ENCODE results near the gene OSTM1.
A peak's percentile ranks its signal among the peaks of the same experiment; 100 is the strongest.

The OSTM1 gene

DNA sequence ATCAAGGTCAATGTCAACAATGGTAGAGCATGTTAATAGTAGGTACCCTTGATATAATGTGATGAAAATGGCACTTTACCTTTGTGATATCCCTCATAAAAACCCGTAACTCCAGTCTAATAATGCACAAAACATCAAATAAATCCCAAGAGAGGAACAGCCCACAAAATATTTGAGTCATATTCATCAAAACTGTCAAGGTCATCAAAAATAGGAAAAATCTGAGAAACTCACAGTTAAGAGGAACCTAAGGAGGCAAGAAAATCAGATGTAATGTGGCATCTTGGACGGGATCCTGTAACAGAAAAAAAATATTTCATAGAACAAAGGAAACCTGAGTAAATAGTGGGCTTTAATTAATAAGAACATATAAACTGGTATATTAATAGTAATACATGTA, 25.5 kb upstream of the OSTM1 start:
- no peak for DNase-seq

DNA sequence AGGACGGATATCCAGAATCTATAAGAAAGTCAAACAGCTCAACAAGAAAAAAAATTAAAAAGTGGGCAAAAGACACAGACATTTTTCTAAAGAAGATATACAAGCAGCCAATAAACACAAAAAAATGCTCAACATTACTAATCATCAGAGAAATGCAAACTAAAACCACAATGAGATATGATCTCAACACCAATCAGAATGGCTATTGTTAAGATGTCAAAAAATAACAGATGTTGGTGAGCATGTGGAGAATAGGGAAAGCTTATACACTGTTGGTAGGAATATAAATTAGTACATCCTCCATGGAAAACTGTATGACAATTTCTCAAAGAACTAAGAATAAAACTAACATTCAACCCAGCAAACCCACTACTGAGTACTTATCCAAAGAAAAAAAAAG, 23.3 kb upstream of the OSTM1 start:
- DNase-seq = no peak

GRCh38 chr6:108093781-108094300, 19.3 kb upstream of the OSTM1 start:
- no peak for DNase-seq

DNA sequence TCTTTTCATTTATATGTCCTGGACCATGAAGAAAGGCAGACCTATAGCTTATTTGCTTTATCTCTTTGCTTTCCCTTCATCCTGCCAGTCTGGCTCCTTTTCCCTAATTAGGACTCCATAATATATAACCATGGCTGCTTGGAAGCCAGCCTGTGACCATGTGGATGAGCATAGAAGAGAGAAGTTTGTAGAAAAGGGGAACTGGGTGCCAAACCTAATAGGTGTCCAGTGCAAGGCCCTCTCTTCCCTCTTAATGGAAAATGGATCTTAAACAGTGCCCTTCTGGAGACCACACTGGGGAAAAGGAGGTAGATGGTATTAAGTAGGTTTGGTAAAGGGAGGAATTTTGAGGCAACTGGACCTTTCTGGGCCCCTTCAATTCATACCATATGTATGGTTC, 16.7 kb upstream of the OSTM1 start:
- peak; percentile 6 for DNase-seq

DNA sequence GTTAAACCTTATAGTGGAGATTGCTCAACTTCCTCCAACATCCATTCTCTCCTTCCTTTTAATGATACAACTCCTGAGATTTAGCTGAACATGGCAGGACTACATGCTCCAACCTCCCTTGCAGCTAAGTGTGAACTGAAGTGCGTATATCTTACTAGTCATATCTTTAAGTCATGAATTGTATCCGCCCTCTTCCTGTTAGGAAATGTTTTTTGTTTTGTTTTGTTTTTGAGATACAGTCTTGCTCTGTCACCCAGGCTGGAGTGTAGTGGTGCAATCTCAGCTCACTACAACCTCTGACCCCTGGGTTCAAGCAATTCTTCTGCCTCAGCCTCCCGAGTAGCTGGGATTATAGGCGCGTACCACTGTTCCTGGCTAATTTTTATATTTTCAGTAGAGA, 8.8 kb upstream of the OSTM1 start:
- peak; percentile 14 for DNase-seq

- no peak for DNase-seq
Observed at GRCh38 chr6:108082539-108082938, 8.0 kb upstream of the OSTM1 start.

DNA sequence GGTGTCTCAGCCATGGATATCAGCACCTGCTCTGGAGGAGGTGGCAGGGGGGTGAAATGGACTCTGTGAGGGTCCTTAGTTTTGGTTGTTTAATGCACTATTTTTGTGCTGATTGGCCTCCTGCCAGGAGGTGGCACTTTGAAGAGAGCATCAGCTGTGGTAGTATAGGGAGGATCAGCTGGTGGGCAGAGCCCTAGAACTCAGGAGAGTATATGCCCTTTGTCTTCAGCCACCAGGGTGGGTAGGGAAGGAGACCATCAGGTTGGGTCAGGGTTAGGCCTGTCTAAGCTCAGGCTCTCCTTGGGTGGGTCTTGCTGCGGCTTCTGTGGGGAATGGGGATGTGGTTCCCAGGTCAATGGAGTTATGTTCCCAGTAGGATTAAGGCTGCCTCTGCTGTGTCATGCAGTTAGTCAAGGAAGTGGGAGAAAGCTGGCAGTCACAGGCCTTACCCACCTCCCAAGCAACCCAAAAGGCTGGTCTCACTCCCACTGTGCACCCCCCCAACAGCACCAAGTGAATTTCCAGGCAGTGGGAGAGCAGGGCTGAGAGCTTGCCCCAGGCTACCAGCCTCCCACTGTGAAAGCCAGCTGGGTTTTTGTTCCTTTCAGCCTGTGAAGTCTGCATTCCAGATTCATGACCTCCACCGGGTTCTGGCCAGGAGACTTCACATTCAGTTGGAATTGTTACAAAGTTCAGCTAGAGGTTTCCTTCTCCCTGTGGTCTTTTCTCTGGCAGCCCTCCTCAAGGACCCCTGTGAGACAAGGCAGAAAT, 5.7 kb upstream of the OSTM1 start:
- no peak for DNase-seq

GRCh38 chr6:108078191-108078590, 3.6 kb upstream of the OSTM1 start:
- DNase-seq = no peak

DNA sequence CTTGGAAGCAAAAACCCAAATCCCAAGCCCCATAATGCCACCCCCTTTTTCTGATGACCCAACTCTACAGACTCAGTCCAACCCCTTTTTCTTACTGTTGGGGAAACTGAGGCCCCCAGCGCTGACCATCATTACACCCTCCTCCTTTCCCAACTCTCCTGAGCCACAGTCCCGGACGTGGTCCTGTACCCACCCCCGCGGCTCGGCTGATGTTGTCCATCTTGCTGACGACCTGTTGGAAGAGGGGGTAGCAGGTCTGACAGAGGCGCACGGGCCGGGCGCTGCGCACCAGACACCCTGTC, 533 bp downstream of the OSTM1 start:
- DNase-seq = no peak

DNA sequence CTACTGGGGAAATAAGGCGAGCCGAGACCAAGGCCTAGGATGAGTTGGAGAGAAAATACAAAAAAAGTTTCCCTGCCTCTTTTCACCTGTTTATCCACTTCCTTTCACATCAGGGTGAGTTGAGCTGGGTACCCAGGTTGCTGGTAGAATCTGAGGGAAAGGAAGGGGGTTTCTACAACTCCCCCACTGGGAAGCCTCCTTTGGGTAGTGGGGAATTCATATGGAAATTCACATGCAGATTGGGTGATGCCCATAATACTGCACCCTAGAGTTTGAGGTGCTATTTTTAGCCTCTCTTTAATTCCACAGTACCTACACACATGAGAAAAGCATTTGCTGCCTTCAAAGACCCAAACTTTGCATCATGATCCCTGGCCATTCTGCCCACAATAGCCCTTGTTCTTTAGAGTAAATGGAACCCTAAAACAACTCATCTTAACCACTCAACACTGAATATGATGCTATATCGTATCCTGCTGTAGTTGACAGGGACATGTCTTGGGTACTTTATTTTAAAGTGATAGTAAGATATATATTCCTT, 2.7 kb downstream of the OSTM1 start:
- no peak for DNase-seq

DNA sequence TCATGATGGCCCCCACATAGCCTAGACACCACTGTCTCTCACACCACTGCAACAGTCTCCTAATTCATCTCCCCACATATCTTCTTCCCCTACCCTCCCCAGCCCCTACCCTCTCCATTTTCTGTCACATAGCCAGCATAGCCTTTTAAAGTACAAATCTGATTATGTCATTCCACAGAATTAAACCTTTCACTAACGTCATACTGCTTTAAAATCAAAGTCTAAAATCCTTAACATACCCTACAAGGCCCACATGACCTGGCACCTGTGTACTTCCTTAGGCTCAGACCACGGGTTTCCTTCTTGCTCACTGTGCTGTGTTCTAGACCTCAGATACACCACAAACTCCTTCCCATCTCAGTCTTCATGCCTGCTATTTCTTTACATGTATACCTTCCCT, 5.9 kb downstream of the OSTM1 start:
- DNase-seq = no peak

GRCh38 chr6:108068182-108068581, 6.4 kb downstream of the OSTM1 start:
- DNase-seq = no peak

GRCh38 chr6:108052706-108053105, 21.8 kb downstream of the OSTM1 start:
- peak; percentile 53 for DNase-seq

- DNase-seq = peak; percentile 10
Observed at GRCh38 chr6:108051481-108051880, 23.1 kb downstream of the OSTM1 start.

DNA sequence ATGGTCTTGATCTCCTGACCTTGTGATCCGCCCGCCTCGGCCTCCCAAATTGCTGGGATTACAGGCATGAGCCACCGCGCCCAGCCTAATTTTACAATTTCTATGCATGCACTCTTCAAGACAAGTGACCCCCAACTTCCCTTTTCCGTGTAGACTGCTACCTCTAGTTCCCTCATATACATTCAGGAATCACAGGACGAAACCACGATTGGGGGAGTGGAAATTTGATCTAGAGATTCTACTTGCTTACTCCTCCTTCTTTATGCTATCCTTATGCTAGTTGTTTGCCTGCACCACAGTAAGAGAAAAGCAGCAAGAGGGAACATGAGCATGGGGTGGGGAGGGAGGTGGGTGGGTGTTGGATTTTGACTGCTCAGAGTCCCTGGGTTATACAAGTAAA, 34.9 kb downstream of the OSTM1 start:
- DNase-seq = peak; percentile 23

DNA sequence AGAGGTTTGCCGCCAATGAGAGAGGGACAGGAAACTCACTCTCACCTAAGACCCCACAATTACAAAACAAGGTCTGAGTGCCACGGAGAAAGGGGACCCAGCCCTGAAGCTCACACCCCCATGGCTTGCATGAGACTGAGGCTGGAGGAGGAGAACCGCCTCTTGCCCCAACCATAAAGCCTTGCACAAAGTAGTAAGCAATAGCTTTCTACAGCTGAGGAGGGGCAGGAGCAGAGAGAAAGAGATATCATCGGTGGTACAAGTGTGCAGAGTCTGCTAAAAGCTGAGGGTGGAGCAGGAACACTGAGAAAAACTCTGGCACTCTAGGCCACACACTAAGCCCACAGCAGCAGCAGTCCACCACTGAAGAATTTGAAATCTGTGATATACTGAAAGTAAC, 37.7 kb downstream of the OSTM1 start:
- no peak for DNase-seq

DNA sequence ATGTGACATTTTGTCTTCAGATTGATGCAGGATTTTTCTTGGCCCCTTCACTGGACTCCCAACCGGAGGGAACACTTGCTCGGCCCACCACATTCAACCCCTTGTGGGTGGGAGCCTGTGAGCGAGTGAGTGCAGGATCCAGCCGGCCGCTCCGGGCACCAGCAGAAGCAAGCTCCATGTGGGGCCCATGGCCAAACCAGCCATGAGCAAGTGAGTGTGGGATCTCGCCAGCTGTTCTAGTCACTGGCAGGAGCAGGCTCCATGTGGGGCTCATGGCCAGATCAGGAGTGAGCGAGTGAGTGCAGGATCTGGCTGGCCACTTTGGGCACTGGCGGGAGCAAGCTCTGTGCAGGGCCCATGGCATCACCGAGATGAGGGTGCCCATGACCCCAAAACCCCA, 42.6 kb downstream of the OSTM1 start:
- no peak for DNase-seq

DNA sequence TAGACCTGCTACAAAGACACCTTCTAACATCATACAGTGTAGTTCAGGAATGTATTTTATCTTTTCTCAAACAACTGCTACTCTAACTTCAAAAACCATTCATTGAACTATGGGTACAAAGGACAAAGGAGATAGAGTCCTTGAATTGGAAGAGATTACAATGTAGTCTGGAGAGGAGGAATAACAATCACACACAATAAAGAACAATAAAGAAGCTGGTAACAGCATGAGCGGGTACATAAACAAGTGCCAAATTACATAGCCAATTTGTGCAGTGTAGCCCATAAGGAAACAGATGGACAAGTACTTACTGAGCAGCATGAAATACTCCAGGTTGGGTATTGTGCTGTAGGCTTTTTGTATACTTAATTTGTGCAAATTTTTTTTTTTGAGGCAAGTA, 44.3 kb downstream of the OSTM1 start:
- DNase-seq = no peak

- no peak for DNase-seq
Observed at GRCh38 chr6:108029226-108029921, 45.2 kb downstream of the OSTM1 start.

DNA sequence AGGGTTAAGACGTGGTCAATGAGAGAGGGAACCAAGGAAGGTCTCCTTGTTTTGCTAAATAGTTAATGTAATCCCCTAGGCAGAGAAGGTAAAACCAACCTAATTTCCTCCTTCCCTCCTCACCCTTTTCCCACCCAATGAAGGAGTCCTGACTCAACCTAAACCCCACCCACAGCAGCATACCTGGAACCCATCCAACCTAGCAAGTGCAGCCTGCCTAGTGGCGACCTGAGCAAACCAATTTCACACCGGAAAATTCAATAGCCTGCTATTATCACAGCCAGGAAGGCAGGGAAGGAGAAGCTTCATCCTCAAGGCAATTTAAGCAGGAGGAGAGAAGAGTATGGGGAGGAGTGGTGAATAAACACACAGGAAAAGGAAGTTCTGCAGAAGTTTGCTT, 46.9 kb downstream of the OSTM1 start:
- peak; percentile 13 for DNase-seq

GRCh38 chr6:108027056-108027455, 47.5 kb downstream of the OSTM1 start:
- no peak for DNase-seq

GRCh38 chr6:108024427-108025073, 50.0 kb downstream of the OSTM1 start:
- DNase-seq = no peak

DNA sequence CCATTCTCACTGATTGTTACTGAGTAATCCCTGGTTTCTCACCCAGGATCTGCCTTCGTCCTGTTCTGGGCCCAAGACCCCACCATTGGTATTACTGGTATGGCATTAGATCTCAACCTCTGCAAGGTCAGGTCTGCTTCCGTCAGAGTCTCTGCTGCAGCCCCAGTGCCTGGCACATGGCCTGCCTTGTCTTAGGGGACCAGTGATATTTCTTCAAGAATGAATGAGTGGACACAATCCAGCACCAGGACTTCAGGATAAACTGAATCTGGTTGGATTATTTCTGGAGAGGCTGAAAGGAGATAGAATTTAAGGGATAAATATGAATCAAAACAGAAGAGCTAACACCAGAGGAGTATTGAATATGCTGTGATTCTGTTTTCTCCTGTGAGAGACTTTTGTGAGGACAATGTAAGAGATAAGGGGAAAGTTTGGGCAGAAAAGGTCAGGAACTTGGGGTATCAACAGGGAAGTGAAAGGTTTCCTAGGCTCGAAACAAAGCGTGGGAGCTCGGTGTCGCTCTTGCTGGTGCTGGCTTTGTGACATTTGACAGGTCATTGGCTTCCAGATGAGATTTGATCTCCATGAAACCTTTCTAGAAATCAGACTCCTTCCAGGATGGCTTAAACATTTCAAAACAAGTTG, 53.9 kb downstream of the OSTM1 start:
- DNase-seq = no peak
